Neuronal stem cell (in vitro differentiated cells): ENCODE data around the gene PRRT1B.

Experiments
- DNase-seq: peaks from one replicate; pipeline ENCODE4 v3.0.0-alpha.2; 2013; ENCODE audit warnings: low spot score
- H2AFZ ChIP-seq: one replicate; pipeline ENCODE4 v1.6.1; 2013; ENCODE audit warnings: mild to moderate bottlenecking, low read length, inconsistent platforms
- H2AK5ac ChIP-seq: 2 replicates; pipeline ENCODE4 v1.6.1; 2013; ENCODE audit warnings: low read depth, mild to moderate bottlenecking, inconsistent platforms, low read length, moderate library complexity, mixed read lengths
- H2BK120ac ChIP-seq: 2 replicates; pipeline ENCODE4 v1.6.1; 2013; ENCODE audit warnings: low read depth, mild to moderate bottlenecking, inconsistent platforms, low read length, moderate library complexity, mixed read lengths
- H2BK12ac ChIP-seq: one replicate; pipeline ENCODE4 v1.6.1; 2013; ENCODE audit warnings: low read length, inconsistent platforms
- H2BK15ac ChIP-seq: 2 replicates; pipeline ENCODE4 v1.6.1; 2013; ENCODE audit warnings: mild to moderate bottlenecking, low read length, inconsistent platforms, mixed read lengths
- H2BK5ac ChIP-seq: one replicate; pipeline ENCODE4 v1.6.1; 2013; ENCODE audit warnings: inconsistent platforms, mild to moderate bottlenecking, low read length, moderate library complexity
- H3K14ac ChIP-seq: one replicate; pipeline ENCODE4 v1.6.1; 2013; ENCODE audit warnings: low read length, inconsistent platforms
- H3K18ac ChIP-seq: 2 replicates; pipeline ENCODE4 v1.6.1; 2013; ENCODE audit warnings: low read length, inconsistent platforms
- H3K23ac ChIP-seq: 2 replicates; pipeline ENCODE4 v1.6.1; 2013; ENCODE audit warnings: low read depth, mild to moderate bottlenecking, mixed read lengths, low read length, inconsistent platforms; ENCODE audit not compliant: poor library complexity
- H3K27ac ChIP-seq: replicated peaks from 3 replicates; pipeline ENCODE4 v1.5.1; 2013; ENCODE audit warnings: low read length, inconsistent platforms
- H3K27me3 ChIP-seq, 3 experiments: 2 replicates each; pipeline ENCODE4 v1.6.1; 2013; ENCODE audit warnings: low read length in 3 of 3, mild to moderate bottlenecking in 2 of 3, inconsistent platforms in 1 of 3, low read depth in 1 of 3, mixed read lengths in 1 of 3, moderate library complexity in 1 of 3; ENCODE audit not compliant: control insufficient read depth in 3 of 3, insufficient read depth in 3 of 3
- H3K36me3 ChIP-seq, 2 donors: replicated peaks in 1 of 2; 2 replicates each; pipeline ENCODE4 v1.6.1; 2013; ENCODE audit warnings: low read length in 2 of 2; ENCODE audit not compliant: control insufficient read depth in 2 of 2, insufficient read depth in 2 of 2
- H3K4ac ChIP-seq: 2 replicates; pipeline ENCODE4 v1.6.1; 2013; ENCODE audit warnings: inconsistent platforms, mild to moderate bottlenecking, low read length, moderate library complexity
- H3K4me1 ChIP-seq, 2 donors: 1 replicate in 1 of 2; 2 replicates in 1 of 2; pipeline ENCODE4 v1.6.1; 2013; ENCODE audit warnings: low read length in 2 of 2, low read depth in 1 of 2; ENCODE audit not compliant: control insufficient read depth in 2 of 2, insufficient read depth in 1 of 2
- H3K4me2 ChIP-seq: one replicate; pipeline ENCODE4 v1.6.1; 2013; ENCODE audit warnings: mild to moderate bottlenecking, low read length, inconsistent platforms; ENCODE audit not compliant: insufficient read depth, poor library complexity, severe bottlenecking
- H3K4me3 ChIP-seq, 2 donors: 2 replicates each; pipeline ENCODE4 v1.5.1; 2013; ENCODE audit warnings: low read length in 2 of 2, mild to moderate bottlenecking in 2 of 2, inconsistent platforms in 1 of 2, moderate library complexity in 1 of 2
- H3K79me1 ChIP-seq: one replicate; pipeline ENCODE4 v1.6.1; 2013; ENCODE audit warnings: low read depth, mild to moderate bottlenecking, inconsistent platforms, low read length, moderate library complexity
- H3K9ac ChIP-seq: one replicate; pipeline ENCODE4 v1.6.1; 2013; ENCODE audit warnings: mild to moderate bottlenecking, low read depth, low read length, inconsistent platforms; ENCODE audit not compliant: poor library complexity
- H3K9me3 ChIP-seq, 2 donors: replicated peaks in 1 of 2; 2 replicates each; pipeline versions ENCODE3 to v1.6.1; 2013; ENCODE audit warnings: low read length in 2 of 2, mild to moderate bottlenecking in 2 of 2, inconsistent platforms in 1 of 2, low read depth in 1 of 2, mixed read lengths in 1 of 2, moderate library complexity in 1 of 2; ENCODE audit not compliant: control insufficient read depth in 2 of 2, insufficient read depth in 1 of 2
- H4K8ac ChIP-seq: one replicate; pipeline ENCODE4 v1.6.1; 2013; ENCODE audit warnings: low read depth, mild to moderate bottlenecking, inconsistent platforms, low read length, moderate library complexity
- H4K91ac ChIP-seq: one replicate; pipeline ENCODE4 v1.6.1; 2013; ENCODE audit warnings: low read length, low read depth, mild to moderate bottlenecking, inconsistent platforms; ENCODE audit not compliant: poor library complexity
- WGBS, 2 donors: extraction: QIAGEN DNeasy Blood & Tissue Kit; methylation state at CpG; one replicate each; pipeline ENCODE4 v1.1.7; 2013; ENCODE audit warnings: missing lambda C conversion rate in 2 of 2, mixed read lengths in 1 of 2; ENCODE audit not compliant: insufficient read length in 2 of 2, insufficient replicate concordance in 1 of 2; ENCODE audit errors: extremely low coverage in 2 of 2; 5-methylcytosine and 5-hydroxymethylcytosine counted together

The PRRT1B gene

DNA sequence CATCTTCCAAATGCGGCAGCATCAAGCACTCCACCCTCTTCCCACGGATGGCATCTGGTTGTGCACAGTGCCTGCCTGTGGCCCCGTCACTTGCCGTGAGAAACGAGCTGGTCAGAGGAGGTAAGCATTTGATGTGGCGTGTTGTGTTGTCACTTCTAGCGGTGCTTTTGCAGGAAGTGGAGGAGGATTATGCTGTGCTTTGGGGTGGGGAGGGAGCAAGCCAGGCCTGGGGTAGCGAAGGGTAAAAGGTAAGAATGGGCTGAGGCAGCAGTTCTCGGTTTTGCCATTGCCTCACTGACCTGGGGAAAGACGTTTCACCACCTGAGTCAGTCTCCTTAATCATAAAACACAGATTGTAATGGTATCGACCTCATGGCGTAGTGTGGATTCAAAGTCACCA, 44.9 kb upstream of the PRRT1B start:
- H2BK15ac ChIP-seq: no peak overlapping the region
- H3K9me3 ChIP-seq: no peaks in the 10 kb centered on the region
- H2AFZ ChIP-seq: no peak overlapping the region
- no peak overlapping the region for H4K91ac ChIP-seq
- no peak overlapping the region for H3K4ac ChIP-seq
- peak overlapping the region; percentile 1 for H3K23ac ChIP-seq
- H3K4me2 ChIP-seq: no peak overlapping the region
- no peak overlapping the region for H2AK5ac ChIP-seq
- H3K36me3 ChIP-seq: peaks cover 40 to 62% of the 10 kb centered on the region in 2 donors
- no peaks in the 10 kb centered on the region for H3K79me1 ChIP-seq
- no peak overlapping the region for H3K9ac ChIP-seq
- H3K14ac ChIP-seq: no peak overlapping the region
- no CpG with 5 or more reads among the region's 12 CpGs for WGBS, 2 donors
- H3K27ac ChIP-seq: no peak overlapping the region
- H3K27me3 ChIP-seq: peaks cover 0 to 3% (median 0%) of the 10 kb centered on the region in 3 experiments
- no peak for DNase-seq
- peaks cover 0 to 8% of the 10 kb centered on the region in 2 donors for H3K4me1 ChIP-seq
- H4K8ac ChIP-seq: no peak overlapping the region
- H3K4me3 ChIP-seq: no peak overlapping the region
- no peak overlapping the region for H2BK120ac ChIP-seq
- no peak overlapping the region for H3K18ac ChIP-seq
- H2BK5ac ChIP-seq: no peak overlapping the region
- no peak overlapping the region for H2BK12ac ChIP-seq

DNA sequence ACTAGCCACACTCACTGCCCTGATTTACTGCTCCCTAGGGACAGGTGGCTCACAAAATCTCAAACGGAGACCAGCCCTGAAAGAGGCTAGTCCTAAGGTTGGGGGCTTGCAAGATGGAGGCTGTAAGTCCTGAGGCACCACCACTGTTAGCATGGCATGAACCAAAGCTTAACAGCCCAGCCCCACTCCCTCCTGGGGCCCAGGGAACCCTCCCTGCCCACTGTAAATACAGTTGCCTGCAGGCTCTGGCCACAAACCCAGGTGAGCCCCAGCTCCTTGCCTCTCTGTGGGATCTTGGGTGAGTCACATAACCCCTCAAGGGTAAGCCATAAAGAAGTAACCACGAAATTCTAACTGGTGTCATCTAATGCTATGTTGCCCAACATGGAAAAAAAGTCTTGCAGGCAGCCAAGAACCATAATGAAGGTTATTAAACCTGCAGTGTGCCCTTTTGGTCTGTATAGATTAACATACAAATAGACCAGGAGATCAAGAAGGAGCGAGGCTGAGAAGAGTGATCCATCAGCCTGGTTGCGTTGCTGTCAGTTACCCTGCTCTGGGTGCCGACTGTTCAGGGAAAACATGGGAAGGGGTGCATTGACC, 44.3 kb upstream of the PRRT1B start:
- no peak overlapping the region for H3K4me2 ChIP-seq
- H3K9me3 ChIP-seq: no peaks in the 10 kb centered on the region
- peaks cover 33 to 58% of the 10 kb centered on the region in 2 donors for H3K36me3 ChIP-seq
- no peak overlapping the region for H3K18ac ChIP-seq
- peaks cover 0 to 3% (median 0%) of the 10 kb centered on the region in 3 experiments for H3K27me3 ChIP-seq
- no peak overlapping the region for H3K4ac ChIP-seq
- peaks cover 0 to 10% of the 10 kb centered on the region in 2 donors for H3K4me1 ChIP-seq
- no peak overlapping the region for H2BK15ac ChIP-seq
- no peak for DNase-seq
- peak overlapping the region; percentile 12 for H3K27ac ChIP-seq
- H2BK12ac ChIP-seq: no peak overlapping the region
- H3K79me1 ChIP-seq: no peaks in the 10 kb centered on the region
- H3K4me3 ChIP-seq: no peak overlapping the region
- no CpG with 5 or more reads among the region's 5 CpGs for WGBS, 2 donors
- H2BK120ac ChIP-seq: no peak overlapping the region
- no peak overlapping the region for H4K8ac ChIP-seq
- H3K9ac ChIP-seq: no peak overlapping the region
- H2AFZ ChIP-seq: no peak overlapping the region
- H3K23ac ChIP-seq: no peak overlapping the region
- H2BK5ac ChIP-seq: no peak overlapping the region
- no peak overlapping the region for H4K91ac ChIP-seq
- no peak overlapping the region for H2AK5ac ChIP-seq
- H3K14ac ChIP-seq: no peak overlapping the region

DNA sequence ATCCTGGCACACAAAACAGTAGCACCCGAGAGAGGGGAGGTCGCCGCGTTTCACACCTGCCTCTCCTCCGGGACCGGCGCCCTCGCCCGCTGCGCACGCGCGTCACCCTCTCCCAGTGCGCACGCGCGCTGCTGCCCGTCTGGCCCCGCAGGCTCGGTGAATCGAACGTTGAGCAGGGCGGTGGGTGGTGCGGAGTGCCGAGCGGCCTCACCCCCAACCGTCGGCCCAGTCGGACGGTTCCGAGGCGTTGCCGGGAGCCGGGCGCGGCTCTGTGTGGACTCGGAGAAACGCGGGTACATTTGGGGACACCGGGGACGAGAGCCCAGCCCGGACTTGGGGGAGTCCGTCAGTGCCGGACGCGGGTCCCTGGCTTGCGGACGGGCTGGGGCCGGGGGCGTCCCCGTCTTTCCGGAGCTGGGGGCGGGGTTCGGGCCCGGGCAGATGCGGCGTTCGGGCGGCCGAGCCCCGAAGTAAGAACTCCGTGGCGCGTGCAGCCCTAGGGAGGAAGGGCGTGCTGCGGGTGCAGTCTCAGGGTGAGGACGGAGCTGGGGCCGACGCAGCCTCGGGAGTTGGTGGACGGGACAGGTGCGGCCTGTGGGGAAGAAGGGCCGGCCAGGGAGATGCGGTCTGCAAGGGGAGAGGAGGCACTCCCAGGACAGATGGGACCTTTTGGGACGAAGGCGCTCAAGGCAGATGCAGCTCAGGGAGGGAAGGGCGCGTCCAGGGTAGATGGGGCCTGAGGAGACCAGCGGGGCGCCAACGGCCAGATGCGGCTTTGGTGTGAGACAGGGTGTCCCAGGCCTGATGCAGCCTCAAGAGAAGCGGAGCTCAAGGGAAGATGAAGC, 42.3 kb upstream of the PRRT1B start, which contains the start of gene POMT1:
TSS of gene POMT1 (plus strand) at position 138 of the 845 bp plus-strand sequence. CDS start 1,301 bp downstream, outside the sequence.
- H3K4me1 ChIP-seq: peaks cover 0 to 10% of the 10 kb centered on the region in 2 donors
- peak within 1 kb of the TSS; percentile 1 for H3K14ac ChIP-seq
- no CpG with 5 or more reads among the region's 83 CpGs for WGBS, 2 donors
- H2AK5ac ChIP-seq: peak within 1 kb of the TSS; percentile 48
- peak within 1 kb of the TSS; percentile 84 for H3K4me2 ChIP-seq
- H3K4me3 ChIP-seq: peak within 1 kb of the TSS; percentile 57 to 86
- no peak within 1 kb of the TSS for H4K8ac ChIP-seq
- peaks cover 21 to 54% of the 10 kb centered on the region in 2 donors for H3K36me3 ChIP-seq
- H3K79me1 ChIP-seq: no peaks in the 10 kb centered on the region
- DNase-seq: peak; percentile 85
- peak within 1 kb of the TSS; percentile 95 for H2AFZ ChIP-seq
- peak within 1 kb of the TSS; percentile 33 for H2BK120ac ChIP-seq
- H2BK5ac ChIP-seq: peak within 1 kb of the TSS; percentile 17
- peak within 1 kb of the TSS; percentile 90 for H3K23ac ChIP-seq
- peak within 1 kb of the TSS; percentile 91 for H3K18ac ChIP-seq
- peak within 1 kb of the TSS; percentile 23 for H3K4ac ChIP-seq
- no peak within 1 kb of the TSS for H4K91ac ChIP-seq
- peak within 1 kb of the TSS; percentile 19 for H2BK15ac ChIP-seq
- peak within 1 kb of the TSS; percentile 77 for H3K27ac ChIP-seq
- no peak within 1 kb of the TSS for H2BK12ac ChIP-seq
- no peaks in the 10 kb centered on the region for H3K9me3 ChIP-seq
- H3K27me3 ChIP-seq: peaks cover 0 to 3% (median 0%) of the 10 kb centered on the region in 3 experiments
- H3K9ac ChIP-seq: peak within 1 kb of the TSS; percentile 96
